Lung microvascular endothelial cell (primary cell): Measurements from ENCODE around the gene MAP1LC3B. TPM values are rescaled to one million over a fixed set of nuclear protein-coding genes. Genes with fewer than 3 reads are reported as not detected.

Source experiments
- DNase-seq, 2 donors: peaks; one replicate each; pipeline versions ENCODE4 v3.0.0 to v3.0.0-alpha.2; 2010; ENCODE audit warnings: low read depth in 2 of 2
- total RNA-seq: library from RNA; depleted of rRNA; stranded (reverse); fragments of >200 nt; gene quantifications from 2 replicates; pipeline ENCODE4 v1.2.1, GENCODE V29; 2014

Gene MAP1LC3B
- total RNA-seq, 1 donor from 2014 or later = 21.6 TPM

DNA sequence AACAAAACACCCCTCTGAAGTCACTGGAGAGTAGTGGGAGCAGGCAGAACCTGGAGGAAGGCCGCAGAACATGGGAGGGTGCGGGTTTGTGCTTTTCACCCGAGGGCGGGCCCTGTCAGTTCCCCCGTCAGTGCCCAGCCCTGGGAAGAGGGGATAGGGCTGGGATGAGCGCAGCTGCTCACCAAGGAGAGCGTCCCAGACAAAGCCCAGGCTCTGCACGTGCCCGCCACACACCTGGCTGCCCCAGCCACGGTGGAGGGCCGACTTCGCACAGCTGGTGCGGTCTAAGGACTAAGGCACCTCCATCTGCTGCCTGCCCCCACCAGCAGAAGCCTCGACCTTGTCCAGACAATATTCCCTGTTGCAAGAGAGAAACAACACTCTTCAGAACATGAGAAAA is 61.2 kb downstream of the MAP1LC3B start:
- no peak for DNase-seq

Other genes with a start within 250 kb of the MAP1LC3B start
- gene C16orf95, start 74.9 kb upstream of the MAP1LC3B start, total RNA-seq = 2.0 and 3.3 TPM in 2 replicates
- 14.8 and 18.5 TPM in 2 replicates for gene FBXO31, start 8.6 kb upstream of the MAP1LC3B start, total RNA-seq
- 5.8 and 6.1 TPM in 2 replicates for gene ZCCHC14, start 100.7 kb downstream of the MAP1LC3B start, total RNA-seq
- 0.20 and 0.65 TPM in 2 replicates for gene JPH3, start 210.2 kb downstream of the MAP1LC3B start, total RNA-seq